ENCODE measurements around the gene TEF.

DNA sequence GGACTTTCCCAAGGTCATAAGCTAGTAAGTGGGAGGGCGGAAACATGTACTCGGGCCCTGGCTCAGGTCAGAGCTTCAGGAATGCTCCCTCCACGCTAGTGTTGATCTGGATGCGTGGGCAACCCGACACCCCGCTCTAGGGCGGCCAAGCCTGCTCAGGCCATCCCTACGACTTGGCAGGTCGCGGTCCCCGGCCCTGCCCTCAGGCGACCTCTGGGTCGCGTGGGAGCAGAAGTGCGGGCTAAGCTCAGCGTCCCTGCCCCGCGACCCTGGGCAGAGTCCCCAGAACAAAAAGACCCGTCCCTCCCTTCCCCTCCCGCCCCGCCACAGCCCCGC lies 781 bp upstream of the TEF start:
- TF ChIP-seq, protein P1, sequence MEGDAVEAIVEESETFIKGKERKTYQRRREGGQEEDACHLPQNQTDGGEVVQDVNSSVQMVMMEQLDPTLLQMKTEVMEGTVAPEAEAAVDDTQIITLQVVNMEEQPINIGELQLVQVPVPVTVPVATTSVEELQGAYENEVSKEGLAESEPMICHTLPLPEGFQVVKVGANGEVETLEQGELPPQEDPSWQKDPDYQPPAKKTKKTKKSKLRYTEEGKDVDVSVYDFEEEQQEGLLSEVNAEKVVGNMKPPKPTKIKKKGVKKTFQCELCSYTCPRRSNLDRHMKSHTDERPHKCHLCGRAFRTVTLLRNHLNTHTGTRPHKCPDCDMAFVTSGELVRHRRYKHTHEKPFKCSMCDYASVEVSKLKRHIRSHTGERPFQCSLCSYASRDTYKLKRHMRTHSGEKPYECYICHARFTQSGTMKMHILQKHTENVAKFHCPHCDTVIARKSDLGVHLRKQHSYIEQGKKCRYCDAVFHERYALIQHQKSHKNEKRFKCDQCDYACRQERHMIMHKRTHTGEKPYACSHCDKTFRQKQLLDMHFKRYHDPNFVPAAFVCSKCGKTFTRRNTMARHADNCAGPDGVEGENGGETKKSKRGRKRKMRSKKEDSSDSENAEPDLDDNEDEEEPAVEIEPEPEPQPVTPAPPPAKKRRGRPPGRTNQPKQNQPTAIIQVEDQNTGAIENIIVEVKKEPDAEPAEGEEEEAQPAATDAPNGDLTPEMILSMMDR (conservative IDR thresholded peaks at IDR 0.05; ENCODE audit: low read length) = no peak
- no peak for TF ChIP-seq EZH2phosphoT487 (IDR thresholded peaks at IDR 0.05; ENCODE audit: borderline replicate concordance, low read depth, low read length)
